Neutrophil (primary cell): ENCODE data around the gene AGGF1.

Experiments
- H3K27ac ChIP-seq: fragments of 200-600 bp; sonication (generic); 2 replicates; pipeline ENCODE4 v1.5.1; 2016; ENCODE audit warnings: mild to moderate bottlenecking, moderate library complexity
- H3K27me3 ChIP-seq: fragments of 200-600 bp; sonication (generic); 2 replicates; pipeline ENCODE4 v1.6.0; 2016; ENCODE audit warnings: mild to moderate bottlenecking
- H3K36me3 ChIP-seq: fragments of 200-600 bp; sonication (generic); 2 replicates; pipeline ENCODE4 v1.5.1; 2017
- H3K4me1 ChIP-seq, 2 experiments: fragments of 200-600 bp in 1 of 2; sonication (generic) in 1 of 2; 1 replicate in 1 of 2; 2 replicates in 1 of 2; pipeline versions ENCODE4 v1.5.1 to v1.6.1; 2013 to 2016; ENCODE audit warnings: low read depth in 1 of 2, low read length in 1 of 2, mild to moderate bottlenecking in 1 of 2, moderate library complexity in 1 of 2; ENCODE audit not compliant: control insufficient read depth in 1 of 2, insufficient read depth in 1 of 2
- H3K4me3 ChIP-seq, 2 experiments: fragments of 200-600 bp in 1 of 2; sonication (generic) in 1 of 2; 1 replicate in 1 of 2; 2 replicates in 1 of 2; pipeline ENCODE4 v1.5.1; 2013 to 2016; ENCODE audit warnings: low read depth in 1 of 2, low read length in 1 of 2, mild to moderate bottlenecking in 1 of 2, moderate library complexity in 1 of 2
- H3K9me3 ChIP-seq: fragments of 200-600 bp; sonication (generic); 2 replicates; pipeline ENCODE4 v1.5.1; 2016
- CTCF ChIP-seq: fragments of 200-600 bp; sonication (generic); IDR thresholded peaks from 2 replicates; pipeline ENCODE4 v1.5.1; 2016; ENCODE audit warnings: antibody characterized with exemption

The AGGF1 gene

DNA sequence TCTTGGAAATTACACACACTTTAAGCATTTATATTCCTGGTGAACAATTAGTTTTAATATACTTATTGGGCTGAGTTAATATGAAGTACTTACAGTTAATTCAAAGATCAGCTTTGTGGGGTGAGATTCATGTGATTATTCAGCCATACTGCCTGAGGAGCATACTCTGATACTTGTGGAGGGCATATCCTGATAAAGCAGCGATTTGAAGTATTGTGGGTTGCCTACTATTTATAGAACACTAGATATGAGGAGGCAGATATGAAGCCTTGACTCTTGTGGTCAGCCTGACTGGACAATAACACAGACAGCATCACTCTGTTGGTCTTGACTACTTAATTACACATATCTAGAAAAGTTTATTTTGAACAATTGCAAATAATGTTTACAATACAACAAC is 27.0 kb upstream of the AGGF1 start:
- no peaks in the 10 kb centered on the region for H3K9me3 ChIP-seq
- H3K27me3 ChIP-seq, result no peaks in the 10 kb centered on the region
- H3K27ac ChIP-seq, result no peak overlapping the region
- no peak for TF ChIP-seq CTCF
- H3K4me3 ChIP-seq, result no peak overlapping the region
- H3K4me1 ChIP-seq, result no peaks in the 10 kb centered on the region
- H3K36me3 ChIP-seq, result no peaks in the 10 kb centered on the region

GRCh38 chr5:77006124-77006523 is 24.1 kb upstream of the AGGF1 start:
- Histone ChIP-seq H3K9me3 (no peaks in the 10 kb centered on the region), H3K27me3 (no peaks in the 10 kb centered on the region), H3K27ac (no peak overlapping the region), H3K4me3 (no peak overlapping the region), H3K4me1 (no peaks in the 10 kb centered on the region), H3K36me3 (no peaks in the 10 kb centered on the region)
- TF ChIP-seq CTCF, result no peak

DNA sequence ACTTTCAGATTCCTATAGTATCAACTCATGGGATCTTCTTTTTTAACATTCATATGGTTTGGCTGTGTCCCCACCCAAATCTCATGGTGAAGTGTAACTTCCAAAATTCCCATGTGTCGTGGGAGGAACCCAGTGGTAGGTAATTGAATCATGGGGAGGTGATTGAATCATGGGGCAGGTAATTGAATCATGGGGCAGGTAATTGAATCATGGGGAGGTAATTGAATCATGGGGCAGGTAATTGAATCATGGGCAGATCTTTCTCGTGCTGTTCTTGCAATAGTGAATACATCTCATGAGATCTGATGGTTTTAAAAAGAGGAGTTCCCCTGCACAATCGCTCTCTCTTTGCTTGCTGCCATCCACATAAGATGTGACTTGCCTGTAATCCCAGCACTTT is 21.8 kb upstream of the AGGF1 start:
- Histone ChIP-seq H3K9me3 (no peaks in the 10 kb centered on the region), H3K27me3 (no peaks in the 10 kb centered on the region), H3K4me1 (no peaks in the 10 kb centered on the region), H3K4me3 (no peak overlapping the region), H3K36me3 (no peaks in the 10 kb centered on the region), H3K27ac (no peak overlapping the region)
- no peak for TF ChIP-seq CTCF

DNA sequence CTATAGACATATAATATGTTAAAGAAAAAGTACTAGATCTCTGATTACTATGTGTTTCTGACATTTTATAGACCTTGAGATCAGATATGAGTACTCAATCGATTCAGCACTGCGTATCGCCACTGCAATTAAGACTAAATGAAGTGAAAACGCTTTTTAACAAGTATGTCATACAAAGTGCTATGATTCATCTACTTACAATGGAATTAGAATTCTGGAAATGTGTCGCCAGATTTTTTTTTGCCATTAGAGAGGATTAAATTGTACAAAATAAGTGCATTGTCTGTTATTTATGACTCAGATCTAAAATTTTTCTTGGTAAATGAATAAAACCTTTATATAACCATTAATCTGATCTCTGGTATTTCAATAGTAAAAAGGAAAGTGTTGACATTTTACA is 20.0 kb upstream of the AGGF1 start:
- no peak for TF ChIP-seq CTCF
- Histone ChIP-seq H3K27me3 (no peaks in the 10 kb centered on the region), H3K27ac (no peak overlapping the region), H3K4me1 (no peaks in the 10 kb centered on the region), H3K9me3 (no peaks in the 10 kb centered on the region), H3K4me3 (no peak overlapping the region), H3K36me3 (no peaks in the 10 kb centered on the region)

- H3K4me1 ChIP-seq, result no peaks in the 10 kb centered on the region
- no peak overlapping the region for H3K27ac ChIP-seq
- no peak for TF ChIP-seq CTCF
- no peak overlapping the region for H3K4me3 ChIP-seq
- no peaks in the 10 kb centered on the region for H3K27me3 ChIP-seq
- H3K9me3 ChIP-seq, result no peaks in the 10 kb centered on the region
- no peaks in the 10 kb centered on the region for H3K36me3 ChIP-seq
These were observed 18.7 kb upstream of the AGGF1 start for GRCh38 chr5:77011498-77011897.

- no peak for TF ChIP-seq CTCF
- H3K27me3 ChIP-seq, result no peaks in the 10 kb centered on the region
- H3K9me3 ChIP-seq, result no peaks in the 10 kb centered on the region
- no peaks in the 10 kb centered on the region for H3K36me3 ChIP-seq
- H3K4me1 ChIP-seq, result no peaks in the 10 kb centered on the region
- H3K4me3 ChIP-seq, result no peak overlapping the region
- no peak overlapping the region for H3K27ac ChIP-seq
These were observed 17.6 kb upstream of the AGGF1 start for GRCh38 chr5:77012601-77013000.
